ENCODE data around the gene DGKI. TPM values are rescaled to one million over a fixed set of nuclear protein-coding genes. Genes with fewer than 3 reads are reported as not detected.

DGKI gene
- total and polyA plus RNA-seq, 2 of the 13 experiments (the other 11 are each of a cell fraction or from before 2014, with no cell fraction given) = 0.09 to 0.17 TPM

DNA sequence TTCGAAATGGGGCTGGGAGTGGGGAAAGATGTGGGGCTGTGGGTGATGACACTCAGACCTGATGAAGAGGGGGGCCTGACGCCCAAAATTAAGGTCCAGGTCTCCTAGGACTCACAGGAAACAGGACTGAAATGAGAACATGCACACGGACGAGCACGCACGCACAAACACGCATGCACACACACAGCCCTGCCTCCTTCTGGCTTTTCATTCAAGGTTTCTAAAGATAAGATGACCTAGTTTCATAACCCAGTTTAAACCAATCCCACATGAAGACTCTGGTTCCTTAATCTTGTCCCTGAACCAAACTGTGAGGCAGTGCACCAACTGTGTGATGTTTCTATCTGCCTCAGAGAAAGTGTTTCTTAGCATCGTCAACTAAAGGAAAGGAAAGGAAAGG lies 162.0 kb downstream of the DGKI start (continued):
- TF ChIP-seq ELF1 (CRISPR knock-in tag; IDR thresholded peaks at IDR 0.05) (no peak), TBX2 (CRISPR knock-in tag; IDR thresholded peaks at IDR 0.05; ENCODE audit: borderline replicate concordance) (no peak), ZNF644 (CRISPR knock-in tag; IDR thresholded peaks at IDR 0.05; ENCODE audit: low read depth) (no peak), RFX1 (IDR thresholded peaks at IDR 0.05) (no peak), ZNF432 (CRISPR knock-in tag; IDR thresholded peaks at IDR 0.05; ENCODE audit: borderline replicate concordance) (no peak), CBX2 (IDR thresholded peaks at IDR 0.05; ENCODE audit: low read depth, low read length) (no peak), CBX2 (CRISPR knock-in tag; IDR thresholded peaks at IDR 0.05; ENCODE audit: low read depth) (no peak), ZFP82 (CRISPR knock-in tag; IDR thresholded peaks at IDR 0.05; ENCODE audit: borderline replicate concordance) (no peak), MED8 (CRISPR knock-in tag; IDR thresholded peaks at IDR 0.05; ENCODE audit: insufficient replicate concordance) (no peak)
- TF ChIP-seq, protein P1, sequence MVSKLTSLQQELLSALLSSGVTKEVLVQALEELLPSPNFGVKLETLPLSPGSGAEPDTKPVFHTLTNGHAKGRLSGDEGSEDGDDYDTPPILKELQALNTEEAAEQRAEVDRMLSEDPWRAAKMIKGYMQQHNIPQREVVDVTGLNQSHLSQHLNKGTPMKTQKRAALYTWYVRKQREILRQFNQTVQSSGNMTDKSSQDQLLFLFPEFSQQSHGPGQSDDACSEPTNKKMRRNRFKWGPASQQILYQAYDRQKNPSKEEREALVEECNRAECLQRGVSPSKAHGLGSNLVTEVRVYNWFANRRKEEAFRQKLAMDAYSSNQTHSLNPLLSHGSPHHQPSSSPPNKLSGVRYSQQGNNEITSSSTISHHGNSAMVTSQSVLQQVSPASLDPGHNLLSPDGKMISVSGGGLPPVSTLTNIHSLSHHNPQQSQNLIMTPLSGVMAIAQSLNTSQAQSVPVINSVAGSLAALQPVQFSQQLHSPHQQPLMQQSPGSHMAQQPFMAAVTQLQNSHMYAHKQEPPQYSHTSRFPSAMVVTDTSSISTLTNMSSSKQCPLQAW (CRISPR knock-in tag; IDR thresholded peaks at IDR 0.05) = no peak
- TF ChIP-seq, protein P2, sequence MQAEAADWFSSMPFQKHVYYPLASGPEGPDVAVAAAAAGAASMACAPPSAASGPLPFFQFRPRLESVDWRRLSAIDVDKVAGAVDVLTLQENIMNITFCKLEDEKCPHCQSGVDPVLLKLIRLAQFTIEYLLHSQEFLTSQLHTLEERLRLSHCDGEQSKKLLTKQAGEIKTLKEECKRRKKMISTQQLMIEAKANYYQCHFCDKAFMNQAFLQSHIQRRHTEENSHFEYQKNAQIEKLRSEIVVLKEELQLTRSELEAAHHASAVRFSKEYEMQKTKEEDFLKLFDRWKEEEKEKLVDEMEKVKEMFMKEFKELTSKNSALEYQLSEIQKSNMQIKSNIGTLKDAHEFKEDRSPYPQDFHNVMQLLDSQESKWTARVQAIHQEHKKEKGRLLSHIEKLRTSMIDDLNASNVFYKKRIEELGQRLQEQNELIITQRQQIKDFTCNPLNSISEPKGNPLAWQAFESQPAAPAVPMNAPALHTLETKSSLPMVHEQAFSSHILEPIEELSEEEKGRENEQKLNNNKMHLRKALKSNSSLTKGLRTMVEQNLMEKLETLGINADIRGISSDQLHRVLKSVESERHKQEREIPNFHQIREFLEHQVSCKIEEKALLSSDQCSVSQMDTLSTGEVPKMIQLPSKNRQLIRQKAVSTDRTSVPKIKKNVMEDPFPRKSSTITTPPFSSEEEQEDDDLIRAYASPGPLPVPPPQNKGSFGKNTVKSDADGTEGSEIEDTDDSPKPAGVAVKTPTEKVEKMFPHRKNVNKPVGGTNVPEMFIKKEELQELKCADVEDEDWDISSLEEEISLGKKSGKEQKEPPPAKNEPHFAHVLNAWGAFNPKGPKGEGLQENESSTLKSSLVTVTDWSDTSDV (CRISPR knock-in tag; IDR thresholded peaks at IDR 0.05) = no peak
- TF ChIP-seq, protein P3, sequence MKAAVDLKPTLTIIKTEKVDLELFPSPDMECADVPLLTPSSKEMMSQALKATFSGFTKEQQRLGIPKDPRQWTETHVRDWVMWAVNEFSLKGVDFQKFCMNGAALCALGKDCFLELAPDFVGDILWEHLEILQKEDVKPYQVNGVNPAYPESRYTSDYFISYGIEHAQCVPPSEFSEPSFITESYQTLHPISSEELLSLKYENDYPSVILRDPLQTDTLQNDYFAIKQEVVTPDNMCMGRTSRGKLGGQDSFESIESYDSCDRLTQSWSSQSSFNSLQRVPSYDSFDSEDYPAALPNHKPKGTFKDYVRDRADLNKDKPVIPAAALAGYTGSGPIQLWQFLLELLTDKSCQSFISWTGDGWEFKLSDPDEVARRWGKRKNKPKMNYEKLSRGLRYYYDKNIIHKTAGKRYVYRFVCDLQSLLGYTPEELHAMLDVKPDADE (CRISPR knock-in tag; IDR thresholded peaks at IDR 0.05) = no peak
